Measurements from ENCODE around the gene VWA8.

The VWA8 gene

GRCh38 chr13:41563341-41563983 lies 397.4 kb downstream of the VWA8 start:
- TF ChIP-seq CTCF (IDR thresholded peaks at IDR 0.05; ENCODE audit: control insufficient read depth, insufficient read depth, low read depth, low read length, missing control alignments), result no peak
- DNase-seq (ENCODE audit: low read depth), result peak; percentile 17
- H3K4me3 ChIP-seq (ENCODE audit: control insufficient read depth, low read depth, low read length), result no peak overlapping the region

DNA sequence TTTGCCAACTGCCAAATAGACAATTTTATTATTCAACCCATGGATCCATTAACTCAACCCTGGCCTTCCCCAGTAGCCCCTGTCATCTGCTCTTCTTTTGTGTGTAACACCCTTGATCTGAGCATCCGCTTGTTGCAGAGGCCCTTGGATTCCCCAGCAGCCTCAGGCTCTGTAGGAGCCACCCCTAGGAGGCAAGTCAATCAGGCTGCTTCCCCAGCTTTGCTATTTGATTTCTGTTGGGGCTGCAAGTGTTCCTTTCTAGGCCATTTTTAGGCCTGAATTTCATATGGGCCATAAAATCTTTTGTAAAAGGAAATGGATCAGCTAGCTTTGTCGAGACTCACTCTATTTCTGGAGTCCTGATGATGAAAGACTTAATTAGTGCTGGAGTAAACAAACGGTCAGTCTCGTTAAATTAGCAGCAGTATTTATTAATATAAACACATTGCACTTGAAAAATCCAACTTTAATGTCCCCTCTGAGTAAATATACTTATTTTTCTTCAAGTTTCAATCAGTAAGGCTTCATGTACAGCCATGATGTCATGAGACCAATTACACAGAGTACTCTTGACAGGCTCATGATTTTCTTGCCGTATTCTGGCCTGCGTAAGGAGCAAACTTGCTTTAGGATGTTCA lies 398.2 kb downstream of the VWA8 start:
- TF ChIP-seq CTCF (IDR thresholded peaks at IDR 0.05; ENCODE audit: control insufficient read depth, insufficient read depth, low read depth, low read length, missing control alignments), result no peak
- no peak for DNase-seq (ENCODE audit: low read depth)
- H3K4me3 ChIP-seq (ENCODE audit: control insufficient read depth, low read depth, low read length), result no peak overlapping the region

DNA sequence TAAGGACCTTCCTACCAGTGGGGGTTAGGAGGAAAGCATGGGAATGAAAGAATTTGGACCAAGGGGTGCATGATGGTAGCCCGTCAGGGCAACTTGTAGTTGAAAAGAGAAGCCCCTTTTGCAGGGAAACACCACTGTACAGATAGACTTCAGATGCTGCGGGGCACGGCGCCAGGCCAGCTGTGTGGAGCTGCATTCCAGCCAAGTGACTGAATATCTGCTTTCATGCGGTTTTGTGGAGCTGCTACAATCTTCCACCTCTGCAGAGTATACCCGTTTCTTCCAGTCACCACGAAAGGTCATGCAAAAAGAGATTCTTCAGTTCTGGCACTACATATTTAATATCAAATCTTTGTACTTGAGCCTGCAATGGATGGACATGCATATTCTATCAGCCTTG lies 398.8 kb downstream of the VWA8 start:
- DNase-seq (ENCODE audit: low read depth), result peak; percentile 38
- TF ChIP-seq CTCF (IDR thresholded peaks at IDR 0.05; ENCODE audit: control insufficient read depth, insufficient read depth, low read depth, low read length, missing control alignments), result no peak
- no peak overlapping the region for H3K4me3 ChIP-seq (ENCODE audit: control insufficient read depth, low read depth, low read length)

GRCh38 chr13:41561170-41561569 lies 399.7 kb downstream of the VWA8 start:
- TF ChIP-seq CTCF (IDR thresholded peaks at IDR 0.05; ENCODE audit: control insufficient read depth, insufficient read depth, low read depth, low read length, missing control alignments), result no peak
- DNase-seq (ENCODE audit: low read depth), result peak; percentile 14
- H3K4me3 ChIP-seq (ENCODE audit: control insufficient read depth, low read depth, low read length), result no peak overlapping the region

- no peak for TF ChIP-seq CTCF (IDR thresholded peaks at IDR 0.05; ENCODE audit: control insufficient read depth, insufficient read depth, low read depth, low read length, missing control alignments)
- H3K4me3 ChIP-seq (ENCODE audit: control insufficient read depth, low read depth, low read length), result no peak overlapping the region
- no peak for DNase-seq (ENCODE audit: low read depth)
These were observed 401.9 kb downstream of the VWA8 start for GRCh38 chr13:41558781-41559560.

GRCh38 chr13:41557719-41558118 lies 403.2 kb downstream of the VWA8 start:
- no peak overlapping the region for H3K4me3 ChIP-seq (ENCODE audit: control insufficient read depth, low read depth, low read length)
- no peak for TF ChIP-seq CTCF (IDR thresholded peaks at IDR 0.05; ENCODE audit: control insufficient read depth, insufficient read depth, low read depth, low read length, missing control alignments)
- DNase-seq (ENCODE audit: low read depth), result no peak
